ENCODE results near the gene SRD5A3.

- TF ChIP-seq, protein P1, sequence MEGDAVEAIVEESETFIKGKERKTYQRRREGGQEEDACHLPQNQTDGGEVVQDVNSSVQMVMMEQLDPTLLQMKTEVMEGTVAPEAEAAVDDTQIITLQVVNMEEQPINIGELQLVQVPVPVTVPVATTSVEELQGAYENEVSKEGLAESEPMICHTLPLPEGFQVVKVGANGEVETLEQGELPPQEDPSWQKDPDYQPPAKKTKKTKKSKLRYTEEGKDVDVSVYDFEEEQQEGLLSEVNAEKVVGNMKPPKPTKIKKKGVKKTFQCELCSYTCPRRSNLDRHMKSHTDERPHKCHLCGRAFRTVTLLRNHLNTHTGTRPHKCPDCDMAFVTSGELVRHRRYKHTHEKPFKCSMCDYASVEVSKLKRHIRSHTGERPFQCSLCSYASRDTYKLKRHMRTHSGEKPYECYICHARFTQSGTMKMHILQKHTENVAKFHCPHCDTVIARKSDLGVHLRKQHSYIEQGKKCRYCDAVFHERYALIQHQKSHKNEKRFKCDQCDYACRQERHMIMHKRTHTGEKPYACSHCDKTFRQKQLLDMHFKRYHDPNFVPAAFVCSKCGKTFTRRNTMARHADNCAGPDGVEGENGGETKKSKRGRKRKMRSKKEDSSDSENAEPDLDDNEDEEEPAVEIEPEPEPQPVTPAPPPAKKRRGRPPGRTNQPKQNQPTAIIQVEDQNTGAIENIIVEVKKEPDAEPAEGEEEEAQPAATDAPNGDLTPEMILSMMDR (IDR thresholded peaks at IDR 0.05 in 8 of 11, conservative IDR thresholded peaks at IDR 0.05 in 3 of 11): peak in 7 of 11 experiments; percentile 28 to 54 (median 43)
- no peak for TF ChIP-seq POLR2A (IDR thresholded peaks at IDR 0.05)
Measured at GRCh38 chr4:55321707-55322264, 24.3 kb upstream of the SRD5A3 start.

Data from spleen (tissue), 7 donors.